Body of pancreas (tissue), 4 donors: ENCODE results near the gene GALNT2.

ENCODE experiments used
- CTCF ChIP-seq, 7 experiments: fragments of 450-650 bp in 4 of 7; fragments of 200-600 bp in 3 of 7; sonication (generic) in 3 of 7; IDR thresholded peaks; one replicate each; pipeline ENCODE4 v1.5.1; 2016 to 2019; ENCODE audit warnings: antibody characterized with exemption in 7 of 7
- POLR2A ChIP-seq, 3 donors: fragments of 450-650 bp; IDR thresholded peaks; one replicate each; pipeline ENCODE4 v1.6.1; 2016; ENCODE audit warnings: antibody characterized with exemption in 3 of 3, mild to moderate bottlenecking in 2 of 3

- no peak for TF ChIP-seq POLR2A (IDR thresholded peaks at IDR 0.05)
- no peak for TF ChIP-seq CTCF (IDR thresholded peaks at IDR 0.05)
Observed at GRCh38 chr1:230210981-230211336, 143.9 kb downstream of the GALNT2 start.
